Natural killer cell (primary cell): ENCODE measurements around the gene GALR2. TPM values are rescaled to one million over a fixed set of nuclear protein-coding genes. Genes with fewer than 3 reads are reported as not detected.

Experiments
- ATAC-seq, 3 donors: fragments of 150-1000 bp in 2 of 3; fragments of 200-7000 bp in 1 of 3; cut with Tn5 transposase; 1 replicate in 1 of 3; 2 replicates in 2 of 3; pipeline ENCODE4 v1.10.0; 2021; ENCODE audit warnings: mild to moderate bottlenecking in 2 of 3, moderate library complexity in 2 of 3
- DNase-seq, 2 donors: peaks; one replicate each; pipeline versions ENCODE4 v3.0.0 to v3.0.0-alpha.2; 2013 to 2021; ENCODE audit warnings: mixed read lengths in 1 of 2
- H3K27ac ChIP-seq: one replicate; pipeline ENCODE4 v1.5.1; 2013; ENCODE audit warnings: mild to moderate bottlenecking, low read length
- H3K27me3 ChIP-seq: one replicate; pipeline ENCODE4 v1.6.1; 2013; ENCODE audit warnings: low read length; ENCODE audit not compliant: control insufficient read depth, insufficient read depth
- H3K36me3 ChIP-seq: one replicate; pipeline ENCODE4 v1.6.1; 2013; ENCODE audit warnings: low read length; ENCODE audit not compliant: control insufficient read depth, insufficient read depth
- H3K4me1 ChIP-seq: one replicate; pipeline ENCODE4 v1.6.1; 2013; ENCODE audit warnings: low read length; ENCODE audit not compliant: control insufficient read depth, insufficient read depth
- H3K4me3 ChIP-seq: one replicate; pipeline ENCODE4 v1.5.1; 2013; ENCODE audit warnings: low read length
- H3K9me3 ChIP-seq: one replicate; pipeline ENCODE4 v1.6.1; 2013; ENCODE audit warnings: low read length; ENCODE audit not compliant: control insufficient read depth, insufficient read depth
- H3K27ac Mint-ChIP-seq, 2 donors: one replicate each; pipeline ENCODE4 v1.8.0; 2022; ENCODE audit warnings: mild to moderate bottlenecking in 2 of 2, mixed read lengths in 2 of 2, moderate library complexity in 1 of 2
- H3K27me3 Mint-ChIP-seq, 2 donors: one replicate each; pipeline ENCODE4 v1.8.0; 2022; ENCODE audit warnings: low read depth in 2 of 2, mixed read lengths in 2 of 2
- H3K36me3 Mint-ChIP-seq: one replicate; pipeline ENCODE4 v1.8.0; 2022; ENCODE audit warnings: mixed read lengths
- H3K4me1 Mint-ChIP-seq, 2 donors: one replicate each; pipeline ENCODE4 v1.8.0; 2022; ENCODE audit warnings: mixed read lengths in 2 of 2
- H3K4me3 Mint-ChIP-seq: one replicate; pipeline ENCODE4 v1.8.0; 2022; ENCODE audit warnings: mild to moderate bottlenecking, moderate library complexity, mixed read lengths
- H3K9me3 Mint-ChIP-seq, 2 donors: one replicate each; pipeline ENCODE4 v1.8.0; 2022; ENCODE audit warnings: mixed read lengths in 2 of 2
- WGBS: methylation state at CpG from one replicate; pipeline ENCODE4 v1.1.7; 2013; ENCODE audit warnings: missing lambda C conversion rate; ENCODE audit not compliant: insufficient coverage; 5-methylcytosine and 5-hydroxymethylcytosine counted together
- intact Hi-C: fragments of 100-400 bp; cut with micrococcal nuclease; formaldehyde crosslinking; loops from one replicate; pipeline ENCODE4 v1.14.2; 2022
- total RNA-seq, 4 donors: library from RNA; stranded (reverse); fragments of 120-200 nt in 1 of 4; gene quantifications; one replicate each; pipeline versions ENCODE4 v1.2.3 to v1.2.4, GENCODE V29; 2013 to 2022
- TF ChIP-seq, protein P1 (sequence below): fragments of 200-600 bp; IDR thresholded peaks from one replicate; pipeline ENCODE4 v1.8.0; 2022; ENCODE audit warnings: antibody characterized with exemption

Gene GALR2
- total RNA-seq, 3 donors from 2014 or later (not counting 1 experiment from before 2014, with no cell fraction given), result 0.27 to 0.53 TPM; not detected in 1

- Mint-ChIP-seq H3K27ac (no peak overlapping the region), H3K4me1 (no peaks in the 10 kb centered on the region), H3K36me3 (no peaks in the 10 kb centered on the region), H3K9me3 (no peaks in the 10 kb centered on the region), H3K4me3 (no peak overlapping the region), H3K27me3 (no peaks in the 10 kb centered on the region)
- no peaks in the 10 kb centered on the region for H3K4me1 ChIP-seq
- 98% methylated on average over 11 of the region's 11 CpGs for WGBS
- H3K27me3 ChIP-seq, result no peaks in the 10 kb centered on the region
- H3K27ac ChIP-seq, result no peak overlapping the region
- TF ChIP-seq, protein P1, sequence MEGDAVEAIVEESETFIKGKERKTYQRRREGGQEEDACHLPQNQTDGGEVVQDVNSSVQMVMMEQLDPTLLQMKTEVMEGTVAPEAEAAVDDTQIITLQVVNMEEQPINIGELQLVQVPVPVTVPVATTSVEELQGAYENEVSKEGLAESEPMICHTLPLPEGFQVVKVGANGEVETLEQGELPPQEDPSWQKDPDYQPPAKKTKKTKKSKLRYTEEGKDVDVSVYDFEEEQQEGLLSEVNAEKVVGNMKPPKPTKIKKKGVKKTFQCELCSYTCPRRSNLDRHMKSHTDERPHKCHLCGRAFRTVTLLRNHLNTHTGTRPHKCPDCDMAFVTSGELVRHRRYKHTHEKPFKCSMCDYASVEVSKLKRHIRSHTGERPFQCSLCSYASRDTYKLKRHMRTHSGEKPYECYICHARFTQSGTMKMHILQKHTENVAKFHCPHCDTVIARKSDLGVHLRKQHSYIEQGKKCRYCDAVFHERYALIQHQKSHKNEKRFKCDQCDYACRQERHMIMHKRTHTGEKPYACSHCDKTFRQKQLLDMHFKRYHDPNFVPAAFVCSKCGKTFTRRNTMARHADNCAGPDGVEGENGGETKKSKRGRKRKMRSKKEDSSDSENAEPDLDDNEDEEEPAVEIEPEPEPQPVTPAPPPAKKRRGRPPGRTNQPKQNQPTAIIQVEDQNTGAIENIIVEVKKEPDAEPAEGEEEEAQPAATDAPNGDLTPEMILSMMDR, result no peak
- H3K4me3 ChIP-seq, result no peak overlapping the region
- H3K9me3 ChIP-seq, result no peaks in the 10 kb centered on the region
- H3K36me3 ChIP-seq, result peaks cover 91% of the 10 kb centered on the region
- intact Hi-C loops, result no loop called here
- ATAC-seq (no peak), DNase-seq (no peak)
Observed at GRCh38 chr17:76087531-76087930, 12.9 kb downstream of the GALR2 start.

- TF ChIP-seq, protein P1, result no peak
- Mint-ChIP-seq H3K27me3 (no peaks in the 10 kb centered on the region), H3K9me3 (no peaks in the 10 kb centered on the region), H3K36me3 (no peaks in the 10 kb centered on the region), H3K4me3 (no peak overlapping the region), H3K27ac (no peak overlapping the region), H3K4me1 (no peaks in the 10 kb centered on the region)
- Histone ChIP-seq H3K9me3 (no peaks in the 10 kb centered on the region), H3K36me3 (peaks cover 91% of the 10 kb centered on the region), H3K27ac (no peak overlapping the region), H3K27me3 (no peaks in the 10 kb centered on the region), H3K4me1 (no peaks in the 10 kb centered on the region), H3K4me3 (no peak overlapping the region)
- intact Hi-C loops, result no loop called here
- WGBS, result 97% methylated on average over 25 of the region's 25 CpGs
- ATAC-seq (no peak), DNase-seq (no peak)
Observed at GRCh38 chr17:76088041-76088867, 13.7 kb downstream of the GALR2 start.

DNA sequence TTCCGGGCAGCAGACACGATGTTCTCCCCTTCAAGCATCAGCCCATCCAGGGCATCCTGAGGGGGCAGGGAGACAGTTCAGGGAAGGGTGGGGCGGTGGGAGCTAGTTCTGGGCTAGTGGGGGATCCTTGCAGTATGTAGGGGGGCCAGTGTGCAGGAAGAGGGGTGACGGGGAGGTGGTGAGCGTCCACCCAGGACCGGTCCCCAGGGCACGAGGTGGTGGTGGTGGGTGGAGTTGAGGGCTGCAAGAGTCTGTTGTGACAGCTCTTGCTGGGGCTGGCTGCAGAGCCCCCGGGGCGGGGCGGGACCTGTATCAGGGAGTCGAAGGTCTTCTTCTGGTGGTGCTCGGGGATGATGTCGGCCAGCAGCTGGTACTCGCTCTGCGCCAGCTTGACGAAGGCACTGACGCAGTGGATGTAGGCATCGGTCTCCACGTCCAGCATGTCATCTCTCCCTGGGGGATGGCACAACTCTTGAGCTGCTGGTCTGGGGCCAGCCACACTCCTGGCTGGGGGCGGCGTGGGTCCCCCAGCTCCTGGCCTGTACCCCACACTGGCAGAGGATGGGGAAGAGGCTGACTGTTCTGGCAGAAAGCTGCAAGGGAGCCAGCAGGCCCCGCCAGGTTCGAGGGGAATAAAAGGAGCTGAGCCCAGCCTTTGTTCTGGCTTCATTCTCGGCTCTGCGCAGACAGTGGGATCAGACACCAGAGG, 14.4 kb downstream of the GALR2 start:
- Mint-ChIP-seq H3K27ac (no peak overlapping the region), H3K36me3 (no peaks in the 10 kb centered on the region), H3K27me3 (no peaks in the 10 kb centered on the region), H3K4me1 (no peaks in the 10 kb centered on the region), H3K4me3 (no peak overlapping the region), H3K9me3 (no peaks in the 10 kb centered on the region)
- no peaks in the 10 kb centered on the region for H3K4me1 ChIP-seq
- no peak overlapping the region for H3K27ac ChIP-seq
- no peak overlapping the region for H3K4me3 ChIP-seq
- H3K36me3 ChIP-seq, result peaks cover 92% of the 10 kb centered on the region
- WGBS, result 97% methylated on average over 25 of the region's 25 CpGs
- no peaks in the 10 kb centered on the region for H3K27me3 ChIP-seq
- DNase-seq (no peak), ATAC-seq (no peak)
- intact Hi-C loops, result no loop called here
- no peaks in the 10 kb centered on the region for H3K9me3 ChIP-seq
- TF ChIP-seq, protein P1, result no peak
